ENCODE results near the gene KCNJ6.
"Not testable (repeated sequence)": the region's sequence is repeated elsewhere in the genome, so short reads cannot be mapped to it uniquely, and the experiment has no call there.

The KCNJ6 gene

DNA sequence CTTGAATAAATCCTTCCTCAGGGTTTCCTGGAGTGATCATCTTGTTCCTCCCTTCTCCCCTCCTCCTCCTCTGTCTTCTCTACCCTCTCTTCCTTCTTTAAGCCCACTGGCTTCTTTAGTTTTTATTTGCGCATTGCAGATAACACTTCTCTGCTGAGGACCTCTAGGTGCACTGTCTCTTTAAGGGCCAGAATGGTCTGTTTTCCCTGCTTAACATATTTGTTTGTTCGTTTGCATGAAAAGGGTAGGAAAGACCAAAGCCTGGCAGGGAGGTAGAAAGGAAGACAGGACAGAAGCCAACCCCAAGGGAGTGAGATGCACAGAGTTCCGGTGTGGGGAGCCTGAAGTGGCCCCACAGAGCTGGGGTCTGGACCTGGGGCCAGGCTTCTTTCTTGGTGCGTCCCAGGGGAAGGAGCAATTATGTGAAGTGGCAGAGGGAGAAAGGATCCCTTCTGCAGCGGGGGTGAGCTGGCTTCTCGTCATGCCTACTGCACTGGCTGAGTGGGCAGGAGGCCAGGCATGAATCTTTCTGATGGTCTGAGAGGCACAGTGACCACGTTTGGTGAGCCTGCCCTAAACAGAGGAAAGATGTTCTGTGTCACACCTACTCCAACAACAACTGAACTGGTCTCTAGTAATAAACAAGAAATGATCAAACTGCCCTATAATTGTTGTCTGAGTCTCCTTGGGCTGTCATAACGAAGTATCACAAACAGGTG, 232.7 kb downstream of the KCNJ6 start:
- no peak for TF ChIP-seq POLR2A (IDR thresholded peaks at IDR 0.05; ENCODE audit: low read depth, low read length)
- DNase-seq (ENCODE audit: insufficient read length, low spot score) (no peak), FAIRE-seq (no peak)

DNA sequence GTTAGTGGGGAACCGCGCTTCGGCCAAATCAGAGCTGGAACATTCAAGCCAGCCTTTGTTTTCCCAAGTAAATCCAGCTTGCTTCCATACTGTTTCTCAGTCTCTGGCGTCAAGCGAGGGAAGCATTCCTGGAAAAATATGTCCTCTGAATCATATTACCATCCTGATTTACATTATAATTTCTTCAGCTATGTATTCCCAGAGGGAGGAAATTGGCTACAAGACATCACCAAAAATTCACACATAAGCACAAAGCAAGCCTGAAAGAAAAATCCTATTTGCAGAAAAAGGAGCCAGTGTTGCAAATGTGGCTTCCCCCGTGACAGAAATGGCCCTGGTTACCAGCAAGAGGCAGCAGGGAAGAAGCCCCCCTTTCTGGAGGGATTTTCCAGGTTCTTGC, 233.3 kb downstream of the KCNJ6 start:
- DNase-seq (ENCODE audit: insufficient read length, low spot score): no peak
- no peak for FAIRE-seq
- no peak for TF ChIP-seq POLR2A (IDR thresholded peaks at IDR 0.05; ENCODE audit: low read depth, low read length)

DNA sequence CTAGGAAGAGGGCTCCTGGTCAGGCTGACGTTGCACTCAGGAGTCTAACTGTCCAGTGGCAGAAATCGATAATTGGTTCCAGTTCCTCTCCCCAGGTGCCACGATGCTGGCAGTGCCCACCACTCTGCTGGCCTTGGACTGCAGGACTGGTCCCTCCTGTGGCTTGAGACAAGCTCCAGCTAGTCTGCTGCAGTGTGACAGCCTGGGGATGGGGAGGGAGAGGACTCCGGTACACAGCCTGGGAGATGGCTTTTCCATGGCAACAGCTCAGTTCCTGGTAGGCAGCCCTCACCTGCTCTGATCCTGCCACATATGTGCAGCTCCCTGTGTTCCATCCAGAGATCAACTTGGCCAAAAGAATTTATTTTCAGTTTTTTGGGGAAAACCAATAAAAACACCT, 239.3 kb downstream of the KCNJ6 start:
- TF ChIP-seq POLR2A (IDR thresholded peaks at IDR 0.05; ENCODE audit: low read depth, low read length): no peak
- FAIRE-seq (no peak), DNase-seq (ENCODE audit: insufficient read length, low spot score) (no peak)

DNA sequence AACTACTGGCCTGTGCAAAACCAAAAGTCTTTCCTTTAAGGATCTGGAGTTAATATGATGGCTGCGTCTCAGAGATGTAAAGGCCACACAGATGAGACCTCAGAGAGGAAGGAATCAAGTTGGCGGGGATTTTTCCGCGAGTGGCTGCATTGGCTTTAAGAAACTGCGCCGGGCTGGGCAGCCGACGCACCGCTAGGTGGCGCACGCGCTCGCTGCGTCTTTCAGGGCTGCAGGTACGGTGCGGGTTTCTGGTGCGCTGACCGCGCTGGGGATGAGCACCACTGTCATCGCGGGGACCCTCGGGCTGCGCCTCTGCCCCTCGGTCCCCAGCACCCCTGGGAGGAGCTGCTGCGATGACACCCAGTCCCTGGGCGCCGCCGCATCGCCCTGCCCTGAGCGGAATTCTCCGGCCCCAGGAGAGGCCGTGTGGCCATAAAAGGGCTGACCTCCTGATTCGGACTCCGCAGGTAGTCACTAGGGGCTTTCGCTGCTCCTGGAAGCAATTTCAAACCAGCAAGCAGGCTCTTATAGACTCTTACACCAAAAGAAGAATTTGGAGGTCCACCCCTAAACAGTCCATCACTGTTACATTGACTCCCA, 241.0 kb downstream of the KCNJ6 start:
- no peak for FAIRE-seq
- TF ChIP-seq POLR2A (IDR thresholded peaks at IDR 0.05; ENCODE audit: low read depth, low read length): no peak
- DNase-seq (ENCODE audit: insufficient read length, low spot score): peak; percentile 59

DNA sequence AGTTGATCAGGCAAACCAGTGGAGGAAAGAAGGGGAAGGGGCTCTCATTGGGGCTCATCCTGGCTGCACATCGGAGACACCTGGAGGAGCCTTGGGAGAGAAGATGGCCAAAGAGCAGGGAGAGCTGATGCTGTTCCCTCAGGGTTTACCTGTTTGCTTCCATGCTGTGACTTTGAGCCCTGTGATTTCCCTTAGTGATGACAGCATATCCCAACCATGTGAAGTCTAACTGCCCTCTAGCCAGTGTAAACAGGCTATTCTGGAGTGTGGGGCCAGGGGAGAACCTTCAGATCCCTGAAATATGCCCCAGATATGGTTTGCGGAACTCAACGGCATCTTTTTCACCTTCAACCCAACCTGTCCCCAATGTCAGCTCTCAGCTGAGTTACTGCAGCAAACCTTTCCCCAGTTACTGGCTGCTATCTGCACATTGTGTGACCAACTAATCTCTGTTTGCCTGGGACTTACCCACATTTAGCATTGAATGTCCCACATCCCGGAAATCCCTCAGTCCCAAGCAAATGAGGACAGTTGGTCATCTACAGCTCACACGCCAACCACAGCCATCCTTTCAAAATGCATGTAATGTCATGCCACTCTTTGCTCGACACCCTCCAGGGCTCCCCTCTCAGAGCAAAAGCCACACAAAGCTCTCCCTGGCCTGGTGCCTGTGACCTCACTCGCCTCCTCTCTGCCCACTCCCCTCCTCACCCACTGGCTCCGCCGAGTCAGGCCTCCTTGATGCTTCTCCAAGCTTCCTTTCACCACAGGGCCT, 242.3 kb downstream of the KCNJ6 start:
- FAIRE-seq (no peak), DNase-seq (ENCODE audit: insufficient read length, low spot score) (no peak)
- TF ChIP-seq POLR2A (IDR thresholded peaks at IDR 0.05; ENCODE audit: low read depth, low read length): no peak

DNA sequence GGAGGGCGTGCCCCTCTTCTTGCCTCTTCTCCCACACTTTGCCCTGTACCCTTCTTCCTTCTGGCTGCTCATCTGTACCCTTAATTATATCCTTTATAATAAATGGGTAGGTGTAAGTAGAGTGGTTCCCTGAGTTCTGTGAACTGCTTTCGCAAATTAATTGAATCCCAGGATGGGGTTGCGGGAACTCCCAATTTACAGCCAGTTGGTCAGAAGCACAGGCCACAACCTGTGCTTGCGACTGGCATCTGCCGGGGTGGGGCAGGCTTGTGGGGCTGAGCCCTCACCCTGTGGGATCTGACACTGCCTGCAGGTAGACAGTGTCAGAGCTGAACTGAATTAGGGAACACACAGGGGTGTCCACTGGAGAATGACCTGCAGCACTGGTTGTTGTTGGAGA, 244.9 kb downstream of the KCNJ6 start:
- FAIRE-seq (no peak), DNase-seq (ENCODE audit: insufficient read length, low spot score) (no peak)
- TF ChIP-seq POLR2A (IDR thresholded peaks at IDR 0.05; ENCODE audit: low read depth, low read length): no peak

DNA sequence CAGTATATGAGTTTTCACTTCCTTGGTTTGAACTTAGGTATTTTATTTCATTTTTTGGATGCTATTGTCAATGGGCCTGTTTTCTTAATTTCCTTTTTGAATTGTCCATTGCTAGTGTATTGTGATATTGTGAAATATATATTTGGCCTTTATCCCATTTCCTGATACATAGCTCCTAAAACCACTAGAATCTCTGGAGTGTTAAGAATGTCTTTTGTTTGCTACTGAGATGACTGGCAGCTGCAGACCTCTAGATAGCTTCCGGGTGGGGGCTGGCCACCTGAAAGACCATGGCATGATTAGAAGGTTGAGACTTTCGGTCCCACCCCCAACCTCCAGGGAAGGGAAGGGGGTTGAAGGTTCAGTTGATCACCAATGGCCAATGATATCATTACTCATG, 245.4 kb downstream of the KCNJ6 start:
- TF ChIP-seq POLR2A (IDR thresholded peaks at IDR 0.05; ENCODE audit: low read depth, low read length): no peak
- DNase-seq (ENCODE audit: insufficient read length, low spot score): no peak
- no peak for FAIRE-seq

DNA sequence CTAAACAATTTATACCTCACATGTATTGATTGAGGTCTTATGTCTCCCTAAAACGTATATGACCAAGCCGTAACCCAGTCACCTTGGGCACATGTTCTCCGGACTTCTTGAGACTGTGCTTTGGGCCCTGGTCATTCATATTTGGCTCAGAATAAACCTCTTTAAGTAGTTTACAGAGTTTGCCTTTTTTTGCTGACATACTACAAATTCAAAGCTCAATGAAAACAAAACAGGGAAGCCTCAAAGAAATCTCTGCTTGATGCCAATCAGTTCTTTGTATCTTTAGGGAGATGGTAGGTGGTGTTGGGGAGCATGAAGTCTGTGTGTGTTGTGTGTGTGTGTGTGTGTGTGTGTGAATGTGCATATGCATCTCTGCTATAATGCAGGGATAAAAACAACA, 247.0 kb downstream of the KCNJ6 start:
- DNase-seq (ENCODE audit: insufficient read length, low spot score) (no peak), FAIRE-seq (no peak)
- no peak for TF ChIP-seq POLR2A (IDR thresholded peaks at IDR 0.05; ENCODE audit: low read depth, low read length)

DNA sequence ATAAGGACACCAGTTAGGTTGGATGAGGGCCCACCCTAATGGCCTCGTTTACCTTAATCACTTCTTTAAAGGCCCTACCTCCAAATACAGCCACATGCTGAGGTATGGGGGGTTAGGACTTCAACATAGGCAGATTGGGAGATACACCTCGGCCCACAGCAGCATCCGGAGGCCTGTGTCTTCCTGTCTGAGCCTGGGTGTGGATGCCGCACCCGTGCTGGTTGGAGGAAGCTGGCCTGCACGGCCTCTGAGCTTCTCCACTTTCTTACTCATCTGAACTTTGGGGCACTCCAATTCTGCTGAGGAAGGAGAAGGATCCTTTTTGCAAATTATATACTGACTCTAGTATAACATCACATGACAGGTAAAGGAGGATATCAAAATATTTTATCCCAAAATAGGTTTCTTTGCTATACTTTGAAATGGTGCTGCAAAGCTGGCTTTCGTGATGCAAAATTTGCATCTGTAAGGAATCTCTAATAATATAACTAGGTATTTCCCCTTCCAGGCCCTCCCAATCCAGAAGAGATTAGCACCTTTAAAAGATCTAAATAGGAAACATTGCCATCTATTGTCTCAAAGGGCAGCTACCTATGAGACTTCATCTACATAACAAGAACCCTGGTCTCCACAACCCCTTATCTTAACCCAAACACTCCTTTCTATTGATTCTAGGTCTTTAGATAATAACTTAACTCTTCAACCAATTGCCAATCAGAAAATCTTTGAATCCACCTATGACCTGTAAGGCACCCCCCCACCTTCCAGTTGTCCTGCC, 247.6 kb downstream of the KCNJ6 start:
- DNase-seq (ENCODE audit: insufficient read length, low spot score): no peak
- no peak for TF ChIP-seq POLR2A (IDR thresholded peaks at IDR 0.05; ENCODE audit: low read depth, low read length)
- no peak for FAIRE-seq

DNA sequence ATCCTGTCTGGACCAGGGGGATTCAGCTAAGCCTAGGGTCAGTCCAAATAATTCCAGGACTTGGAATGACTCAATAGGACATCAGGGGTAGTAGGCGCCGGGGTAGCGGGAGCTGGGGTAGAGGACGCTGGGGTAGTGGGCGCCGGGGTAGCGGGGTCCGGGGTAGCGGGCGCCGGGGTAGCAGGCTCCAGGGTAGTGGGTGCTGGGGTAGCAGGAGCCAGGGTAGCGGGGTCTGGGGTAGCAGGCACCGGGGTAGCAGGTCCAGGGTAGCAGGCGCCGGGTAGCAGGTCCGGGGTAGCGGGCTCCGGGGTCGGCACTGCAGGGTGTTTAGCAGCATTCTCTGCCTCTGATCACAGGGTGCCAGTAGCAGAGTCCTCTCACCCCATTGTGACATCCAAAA, 248.9 kb downstream of the KCNJ6 start:
- no peak for TF ChIP-seq POLR2A (IDR thresholded peaks at IDR 0.05; ENCODE audit: low read depth, low read length)
- no peak for DNase-seq (ENCODE audit: insufficient read length, low spot score)
- FAIRE-seq: no peak

DNA sequence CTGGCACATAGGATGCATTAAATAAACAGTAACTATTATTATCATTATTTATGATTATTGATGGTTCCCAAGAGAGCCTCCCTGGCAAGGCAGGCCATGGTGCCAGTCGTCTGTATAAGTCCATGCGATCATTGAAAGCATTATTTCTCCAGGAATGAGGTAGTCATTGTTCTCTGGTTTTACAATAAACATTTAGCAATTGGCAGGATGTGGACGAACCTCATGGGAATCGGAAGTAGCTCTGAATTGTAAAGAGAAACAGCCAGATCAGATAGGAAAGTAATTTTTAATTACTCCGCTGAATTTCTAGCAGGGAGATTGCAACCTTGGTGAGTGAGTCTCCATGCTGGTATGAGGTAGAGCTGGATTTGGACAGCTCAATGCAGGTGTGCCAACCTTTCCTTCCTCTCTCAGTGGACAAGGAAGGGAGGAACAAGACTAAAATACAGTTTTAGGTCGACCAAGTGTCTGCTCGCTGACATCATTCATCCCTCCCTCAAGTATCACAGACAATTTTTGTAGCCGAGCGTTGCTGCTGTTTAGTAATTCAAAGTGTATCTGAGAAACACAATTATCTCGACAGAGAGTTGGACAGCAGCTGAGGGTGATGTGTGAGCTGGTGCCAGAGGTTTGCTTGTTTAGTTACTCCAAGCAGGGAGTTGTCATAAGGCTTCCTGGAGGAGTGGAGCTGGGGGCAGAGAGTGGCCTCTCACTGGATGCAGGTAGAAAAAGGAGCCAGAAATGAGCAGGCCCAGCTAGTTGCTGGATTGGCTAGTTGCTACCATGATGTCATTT, 250.8 kb downstream of the KCNJ6 start:
- FAIRE-seq (no peak), DNase-seq (ENCODE audit: insufficient read length, low spot score) (no peak)
- TF ChIP-seq POLR2A (IDR thresholded peaks at IDR 0.05; ENCODE audit: low read depth, low read length): no peak

DNA sequence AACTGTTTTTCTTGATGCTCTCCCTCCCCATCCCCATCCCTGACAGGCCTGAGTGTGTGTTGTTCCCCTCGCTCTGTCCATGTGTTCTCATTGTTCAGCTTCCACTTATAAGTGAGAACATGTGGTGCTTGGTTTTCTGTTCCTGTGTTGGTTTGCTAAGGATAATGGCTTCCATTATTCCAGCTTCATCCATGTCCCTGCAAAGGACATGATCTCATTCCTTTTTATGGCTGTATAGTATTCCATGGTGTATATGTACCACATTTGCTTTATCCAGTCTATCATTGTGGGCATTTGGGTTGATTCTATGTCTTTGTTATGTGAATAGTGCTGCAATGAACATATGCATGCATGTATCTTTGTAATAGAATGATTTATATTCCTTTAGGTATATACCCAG, 254.0 kb downstream of the KCNJ6 start:
- DNase-seq (ENCODE audit: insufficient read length, low spot score); FAIRE-seq: not testable (repeated sequence)

DNA sequence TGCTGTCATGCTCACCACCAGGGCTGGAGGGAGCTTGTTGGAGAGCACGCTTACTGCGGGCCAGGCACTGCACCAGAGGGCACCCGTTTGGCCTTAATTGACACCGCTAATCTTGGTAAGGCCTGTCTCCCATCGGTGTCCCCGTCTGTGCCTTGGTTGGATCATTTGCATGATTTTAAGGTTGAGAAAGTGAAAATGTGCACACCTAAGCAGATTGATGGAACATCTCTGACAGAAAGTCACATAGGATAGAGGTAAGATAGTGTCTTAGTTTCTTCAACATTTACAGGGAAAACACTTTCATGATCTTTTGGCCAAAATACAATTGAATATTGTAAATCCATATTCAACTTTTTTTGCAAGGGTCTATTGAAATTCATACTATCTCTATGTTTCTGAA, 255.5 kb downstream of the KCNJ6 start:
- no peak for TF ChIP-seq POLR2A (IDR thresholded peaks at IDR 0.05; ENCODE audit: low read depth, low read length)
- FAIRE-seq (no peak), DNase-seq (ENCODE audit: insufficient read length, low spot score) (no peak)
